ENCODE measurements around the gene GRIK2. TPM values are rescaled to one million over a fixed set of nuclear protein-coding genes. Genes with fewer than 3 reads are reported as not detected.

GRIK2 gene
- total RNA-seq, 1 donor from 2014 or later = 2.5 TPM

- Histone ChIP-seq H3K4me2 (ENCODE audit: low read length) (no peak overlapping the region), H3K27ac (ENCODE audit: low read depth, low read length) (no peak overlapping the region), H3K9ac (ENCODE audit: low read length) (no peak overlapping the region), H4K20me1 (ENCODE audit: insufficient read depth, low read length) (no peaks in the 10 kb centered on the region), H3K9me3 (ENCODE audit: insufficient read depth, low read depth, low read length) (no peaks in the 10 kb centered on the region), H3K4me3 (ENCODE audit: insufficient read depth, low read depth, low read length) (no peak overlapping the region), H3K36me3 (ENCODE audit: insufficient read depth, low read length) (no peaks in the 10 kb centered on the region), H3K27me3 (ENCODE audit: insufficient read depth, low read length) (no peaks in the 10 kb centered on the region), H3K79me2 (ENCODE audit: insufficient read depth, low read length) (no peaks in the 10 kb centered on the region), H2AFZ (ENCODE audit: low read depth, low read length) (no peak overlapping the region), H3K4me1 (ENCODE audit: insufficient read depth, low read length) (peaks cover 5% of the 10 kb centered on the region)
- no peak for TF ChIP-seq EZH2 (IDR thresholded peaks at IDR 0.05; ENCODE audit: insufficient read depth, low read length)
- TF ChIP-seq CTCF (IDR thresholded peaks at IDR 0.05; ENCODE audit: insufficient read depth, low read depth, low read length) = no peak
- Mint-ChIP-seq H3K36me3 (ENCODE audit: low read depth, unreplicated experiment) (no peaks in the 10 kb centered on the region), H3K4me1 (ENCODE audit: low read depth, unreplicated experiment) (peaks cover 6% of the 10 kb centered on the region), H3K9me3 (ENCODE audit: unreplicated experiment) (no peaks in the 10 kb centered on the region), H3K4me3 (ENCODE audit: unreplicated experiment) (no peak overlapping the region), H3K27ac (ENCODE audit: unreplicated experiment) (no peak overlapping the region), H3K27me3 (ENCODE audit: low read depth, unreplicated experiment) (no peaks in the 10 kb centered on the region)
- no peak for DNase-seq (ENCODE audit: low read depth)
- FAIRE-seq = no peak
These were observed 384.1 kb downstream of the GRIK2 start for GRCh38 chr6:101777646-101778045.

- Histone ChIP-seq H3K4me1 (ENCODE audit: insufficient read depth, low read length) (peaks cover 5% of the 10 kb centered on the region), H3K79me2 (ENCODE audit: insufficient read depth, low read length) (no peaks in the 10 kb centered on the region), H3K4me3 (ENCODE audit: insufficient read depth, low read depth, low read length) (no peak overlapping the region), H3K27me3 (ENCODE audit: insufficient read depth, low read length) (no peaks in the 10 kb centered on the region), H3K4me2 (ENCODE audit: low read length) (no peak overlapping the region), H3K9me3 (ENCODE audit: insufficient read depth, low read depth, low read length) (no peaks in the 10 kb centered on the region), H4K20me1 (ENCODE audit: insufficient read depth, low read length) (no peaks in the 10 kb centered on the region), H2AFZ (ENCODE audit: low read depth, low read length) (no peak overlapping the region), H3K9ac (ENCODE audit: low read length) (no peak overlapping the region), H3K27ac (ENCODE audit: low read depth, low read length) (no peak overlapping the region), H3K36me3 (ENCODE audit: insufficient read depth, low read length) (no peaks in the 10 kb centered on the region)
- peaks cover 4% of the 10 kb centered on the region for H3K9me3 Mint-ChIP-seq (ENCODE audit: unreplicated experiment)
- H3K27me3 Mint-ChIP-seq (ENCODE audit: low read depth, unreplicated experiment) = no peaks in the 10 kb centered on the region
- no peaks in the 10 kb centered on the region for H3K36me3 Mint-ChIP-seq (ENCODE audit: low read depth, unreplicated experiment)
- no peak overlapping the region for H3K4me3 Mint-ChIP-seq (ENCODE audit: unreplicated experiment)
- DNase-seq (ENCODE audit: low read depth) (peak; percentile 59), FAIRE-seq (no peak)
- peaks cover 6% of the 10 kb centered on the region for H3K4me1 Mint-ChIP-seq (ENCODE audit: low read depth, unreplicated experiment)
- no peak overlapping the region for H3K27ac Mint-ChIP-seq (ENCODE audit: unreplicated experiment)
- TF ChIP-seq CTCF (IDR thresholded peaks at IDR 0.05; ENCODE audit: insufficient read depth, low read depth, low read length) (no peak), EZH2 (IDR thresholded peaks at IDR 0.05; ENCODE audit: insufficient read depth, low read length) (no peak)
These were observed 385.7 kb downstream of the GRIK2 start for GRCh38 chr6:101779051-101779844.

DNA sequence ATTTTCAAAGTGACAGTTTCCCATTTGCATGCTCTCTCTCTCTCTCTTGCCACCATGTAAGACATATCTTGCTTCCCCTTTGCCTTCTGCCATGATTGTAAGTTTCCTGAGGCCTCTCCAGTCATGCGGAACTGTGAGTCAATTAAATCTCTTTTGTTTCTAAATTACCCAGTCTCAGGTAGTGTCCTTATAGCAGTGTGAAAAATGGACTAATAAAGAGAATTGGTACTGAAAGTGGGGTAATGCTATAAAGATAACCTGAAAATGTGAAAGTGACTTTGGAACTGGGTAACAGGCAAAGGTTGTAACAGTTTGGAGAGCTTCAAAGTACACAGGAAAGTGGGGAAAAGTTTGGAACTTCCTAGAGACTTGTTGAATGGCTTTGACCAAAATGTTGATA lies 389.8 kb downstream of the GRIK2 start:
- Histone ChIP-seq H3K9me3 (ENCODE audit: insufficient read depth, low read depth, low read length) (no peaks in the 10 kb centered on the region), H3K4me1 (ENCODE audit: insufficient read depth, low read length) (peaks cover 5% of the 10 kb centered on the region), H3K36me3 (ENCODE audit: insufficient read depth, low read length) (no peaks in the 10 kb centered on the region), H2AFZ (ENCODE audit: low read depth, low read length) (no peak overlapping the region), H3K27ac (ENCODE audit: low read depth, low read length) (no peak overlapping the region), H3K27me3 (ENCODE audit: insufficient read depth, low read length) (no peaks in the 10 kb centered on the region), H3K4me3 (ENCODE audit: insufficient read depth, low read depth, low read length) (no peak overlapping the region), H4K20me1 (ENCODE audit: insufficient read depth, low read length) (no peaks in the 10 kb centered on the region), H3K9ac (ENCODE audit: low read length) (no peak overlapping the region), H3K79me2 (ENCODE audit: insufficient read depth, low read length) (no peaks in the 10 kb centered on the region), H3K4me2 (ENCODE audit: low read length) (no peak overlapping the region)
- Mint-ChIP-seq H3K9me3 (ENCODE audit: unreplicated experiment) (peaks cover 4% of the 10 kb centered on the region), H3K4me3 (ENCODE audit: unreplicated experiment) (no peak overlapping the region), H3K4me1 (ENCODE audit: low read depth, unreplicated experiment) (peaks cover 1% of the 10 kb centered on the region), H3K36me3 (ENCODE audit: low read depth, unreplicated experiment) (no peaks in the 10 kb centered on the region), H3K27me3 (ENCODE audit: low read depth, unreplicated experiment) (no peaks in the 10 kb centered on the region), H3K27ac (ENCODE audit: unreplicated experiment) (no peak overlapping the region)
- TF ChIP-seq EZH2 (IDR thresholded peaks at IDR 0.05; ENCODE audit: insufficient read depth, low read length) = no peak
- TF ChIP-seq CTCF (IDR thresholded peaks at IDR 0.05; ENCODE audit: insufficient read depth, low read depth, low read length) = no peak
- no peak for FAIRE-seq
- DNase-seq (ENCODE audit: low read depth) = no peak
